ENCODE results near the gene SPOCK2.

DNA sequence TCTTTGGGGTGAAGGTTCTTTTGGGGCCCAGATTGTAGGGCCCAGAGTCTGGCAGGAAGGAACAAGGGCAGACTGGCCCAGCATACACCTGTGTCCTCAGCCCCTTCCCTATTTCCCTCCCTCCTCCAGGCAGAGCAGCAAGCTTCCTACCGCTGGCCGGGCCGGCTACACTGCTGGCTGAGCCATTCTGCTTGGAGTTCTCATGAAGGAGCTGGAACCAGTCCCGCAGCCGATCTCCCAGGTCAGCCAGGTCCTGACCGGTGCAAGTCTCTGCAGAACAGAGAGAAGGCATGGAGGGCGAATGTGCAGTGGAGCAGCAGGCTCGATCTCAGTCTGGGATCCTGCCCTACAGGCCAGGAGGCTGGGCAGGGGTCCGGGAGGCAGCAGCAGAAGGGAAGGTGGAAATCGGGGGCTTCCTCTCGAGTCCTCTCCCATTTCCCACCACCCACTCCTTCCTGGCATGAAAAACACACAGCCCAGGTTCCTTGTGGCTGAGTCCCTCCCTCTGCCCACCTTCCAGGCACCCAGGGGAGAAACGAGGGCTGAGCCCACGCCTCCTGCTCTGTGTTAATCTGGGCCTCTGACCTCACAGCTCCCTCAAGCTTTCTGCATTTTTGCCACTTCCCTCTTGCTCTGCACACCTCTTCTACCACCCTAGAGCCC lies 20.8 kb downstream of the SPOCK2 start:
- no peak for TF ChIP-seq CTCF (IDR thresholded peaks at IDR 0.05)
- TF ChIP-seq POLR2AphosphoS5 (IDR thresholded peaks at IDR 0.05), result no peak
- TF ChIP-seq POLR2A (IDR thresholded peaks at IDR 0.05), result no peak
